Endothelial cell of umbilical vein (primary cell): ENCODE results near the gene DGKB. TPM values are rescaled to one million over a fixed set of nuclear protein-coding genes. Genes with fewer than 3 reads are reported as not detected.

Source experiments
- BruUV-seq: library from RNA; stranded (reverse); fragments of 400-500 nt; replicated peaks from 2 replicates; lab custom pipeline; 2021; lab: Mats Ljungman, UMichigan
- CTCF ChIA-PET: fragments of 300-600, 350-600 bp; sonication (Branson Sonifier 250); formaldehyde crosslinking; loops from one replicate; lab custom pipeline; 2021; ENCODE audit warnings: antibody characterized with exemption, inconsistent platforms; lab: Charles Lee
- POLR2A ChIA-PET: fragments of 300-600, 350-600 bp; sonication (Branson Sonifier 250); formaldehyde crosslinking; loops from one replicate; lab custom pipeline; 2021; ENCODE audit warnings: antibody characterized with exemption, inconsistent platforms; lab: Charles Lee
- DNase-seq: peaks from one replicate; pipeline ENCODE4 v3.0.0-alpha.2; 2011; ENCODE audit warnings: low read depth, low spot score
- FAIRE-seq: peaks from 2 replicates; lab custom pipeline; 2011; peaks lifted over from hg19 to GRCh38; lab: Jason Lieb, UNC
- H2AFZ ChIP-seq: 2 replicates; pipeline ENCODE4 v1.6.0; 2012; ENCODE audit warnings: low read depth, low read length, control low read depth, inconsistent platforms
- H3K27ac ChIP-seq: 2 replicates; pipeline ENCODE4 v1.5.1; 2011; ENCODE audit warnings: low read depth, mild to moderate bottlenecking, control low read depth, low read length, moderate library complexity; ENCODE audit not compliant: insufficient read depth
- H3K27me3 ChIP-seq, 2 experiments: 2 replicates each; pipeline versions ENCODE4 v1.6.0 to v1.6.1; 2011; ENCODE audit warnings: low read length in 2 of 2, mixed read lengths in 1 of 2; ENCODE audit not compliant: control insufficient read depth in 2 of 2, insufficient read depth in 2 of 2
- H3K36me3 ChIP-seq, 2 experiments: 2 replicates in 1 of 2; 3 replicates in 1 of 2; pipeline ENCODE4 v1.5.1; 2011; ENCODE audit warnings: low read length in 2 of 2, mild to moderate bottlenecking in 1 of 2, moderate library complexity in 1 of 2; ENCODE audit not compliant: control insufficient read depth in 2 of 2, insufficient read depth in 2 of 2; ENCODE audit errors: extremely low read depth in 1 of 2
- H3K4me1 ChIP-seq: 3 replicates; pipeline ENCODE4 v1.5.1; 2011; ENCODE audit warnings: mild to moderate bottlenecking, low read length; ENCODE audit not compliant: control insufficient read depth, insufficient read depth; ENCODE audit errors: extremely low read depth
- H3K4me2 ChIP-seq: 2 replicates; pipeline ENCODE4 v1.6.1; 2011; ENCODE audit warnings: low read length, control low read depth, mixed read lengths; ENCODE audit not compliant: insufficient read depth
- H3K4me3 ChIP-seq, 3 experiments: fragments of 200-600 bp in 1 of 3; sonication (generic), shearing (Covaris generic) in 1 of 3; replicated peaks in 1 of 3; 2 replicates each; pipeline ENCODE4 v1.5.1; 2011 to 2016; ENCODE audit warnings: control low read depth in 3 of 3, low read length in 3 of 3, mild to moderate bottlenecking in 2 of 3, inconsistent platforms in 1 of 3, low read depth in 1 of 3, moderate library complexity in 1 of 3; ENCODE audit not compliant: insufficient read depth in 1 of 3
- H3K79me2 ChIP-seq: 2 replicates; pipeline ENCODE4 v1.6.0; 2012; ENCODE audit warnings: low read length, inconsistent platforms; ENCODE audit not compliant: control insufficient read depth, insufficient read depth
- H3K9ac ChIP-seq: replicated peaks from 2 replicates; pipeline ENCODE3; 2011; ENCODE audit warnings: low read length, control low read depth; ENCODE audit not compliant: insufficient read depth; ENCODE audit errors: extremely low read depth
- H3K9me1 ChIP-seq: replicated peaks from 3 replicates; pipeline ENCODE4 v1.6.0; 2011; ENCODE audit warnings: mild to moderate bottlenecking, low read length; ENCODE audit not compliant: control insufficient read depth, insufficient read depth; ENCODE audit errors: extremely low read depth
- H3K9me3 ChIP-seq: replicated peaks from 2 replicates; pipeline ENCODE4 v1.5.1; 2012; ENCODE audit warnings: low read length, inconsistent platforms; ENCODE audit not compliant: control insufficient read depth, insufficient read depth
- H4K20me1 ChIP-seq: replicated peaks from 2 replicates; pipeline ENCODE3; 2011; ENCODE audit warnings: mild to moderate bottlenecking, low read length; ENCODE audit not compliant: control insufficient read depth, insufficient read depth; ENCODE audit errors: extremely low read depth
- EZH2 ChIP-seq: IDR thresholded peaks from 2 replicates; pipeline ENCODE4 v1.6.1; 2012; ENCODE audit warnings: borderline replicate concordance, low read depth, mild to moderate bottlenecking, moderate library complexity, low read length, inconsistent platforms; ENCODE audit not compliant: severe bottlenecking
- FOS ChIP-seq: IDR thresholded peaks from 2 replicates; pipeline ENCODE4 v1.6.1; 2011; ENCODE audit warnings: mild to moderate bottlenecking, low read length, moderate library complexity, borderline replicate concordance; ENCODE audit not compliant: insufficient read depth
- GATA2 ChIP-seq: IDR thresholded peaks from 2 replicates; pipeline ENCODE4 v1.7.0; 2011; ENCODE audit warnings: low read depth, mild to moderate bottlenecking, moderate library complexity, mixed read lengths, low read length; ENCODE audit not compliant: insufficient read length, insufficient read depth
- JUN ChIP-seq: IDR thresholded peaks from 2 replicates; pipeline ENCODE4 v1.6.1; 2011; ENCODE audit warnings: borderline replicate concordance, low read depth; ENCODE audit not compliant: insufficient read length, insufficient read depth
- MYC ChIP-seq: IDR thresholded peaks from one replicate; pipeline ENCODE4 v1.6.1; 2011; ENCODE audit warnings: mild to moderate bottlenecking, low read depth, low read length
- POLR2A ChIP-seq: IDR thresholded peaks from 2 replicates; pipeline ENCODE4 v1.6.1; 2012; ENCODE audit warnings: low read depth, mild to moderate bottlenecking, control low read depth, low read length
- POLR2AphosphoS5 ChIP-seq: IDR thresholded peaks from 2 replicates; pipeline ENCODE4 v1.6.1; 2012; ENCODE audit warnings: low read depth, mild to moderate bottlenecking, control low read depth, low read length, moderate library complexity; ENCODE audit not compliant: insufficient read depth
- dilution Hi-C: fragments of 300-500 bp; cut with MboI; formaldehyde crosslinking; loops from one replicate; pipeline ENCODE4 v1.15.0; 2019; ENCODE audit warnings: low sequenced_read_pairs; ENCODE audit not compliant: extremely low pct_ligation_motif_present
- intact Hi-C: fragments of 100-400 bp; cut with micrococcal nuclease; formaldehyde crosslinking; loops from one replicate; pipeline ENCODE4 v1.10.0; 2022
- polyA plus RNA-seq, 4 experiments: library from polyadenylated mRNA; depleted of rRNA in 3 of 4; stranded (reverse) in 3 of 4; unstranded in 1 of 4; fragments of >200 nt; gene quantifications; 2 replicates each; pipeline versions ENCODE4 v1.2.1 to v1.2.3, GENCODE V29; 2011 to 2012; ENCODE audit warnings: missing spikeins in 1 of 4
- total RNA-seq: library from RNA; stranded (reverse); gene quantifications from 2 replicates; pipeline ENCODE4 v1.2.3, GENCODE V29; 2021
- TF ChIP-seq, protein P1 (sequence below), 2 donors: IDR thresholded peaks; 1 replicate in 1 of 2; 2 replicates in 1 of 2; pipeline ENCODE4 v1.5.1; 2011; ENCODE audit warnings: low read length in 2 of 2, mild to moderate bottlenecking in 2 of 2, moderate library complexity in 2 of 2, control low read depth in 1 of 2, inconsistent platforms in 1 of 2, low read depth in 1 of 2; ENCODE audit not compliant: insufficient read depth in 1 of 2; ENCODE audit errors: extremely low read depth in 1 of 2
- TF ChIP-seq, protein P2 (sequence below): IDR thresholded peaks from 2 replicates; pipeline ENCODE4 v1.6.1; 2011; ENCODE audit not compliant: insufficient read depth, insufficient read length

Gene DGKB
- total and polyA plus RNA-seq, 2 donors (not counting 3 experiments of a cell fraction or from before 2014, with no cell fraction given), result not detected

DNA sequence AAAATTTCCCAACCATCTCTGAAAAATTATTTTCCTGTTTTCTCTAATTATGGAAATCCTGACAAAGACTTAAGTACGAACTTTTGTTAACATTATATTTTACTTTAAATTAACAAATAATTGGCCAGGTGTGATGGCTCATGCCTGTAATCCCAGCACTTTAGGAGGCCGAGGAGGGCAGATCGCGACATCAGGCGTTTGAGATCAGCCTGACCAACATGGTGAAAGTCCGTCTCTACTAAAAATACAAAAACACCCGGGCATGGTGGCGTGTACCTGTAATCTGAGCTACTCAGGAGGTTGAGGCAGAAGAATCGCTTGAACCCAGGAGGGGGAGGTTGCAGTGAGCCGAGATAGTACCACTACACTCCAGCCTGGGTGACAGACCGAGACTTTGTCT is 32.2 kb downstream of the DGKB start:
- intact Hi-C loops, result no loop called here
- no peak overlapping the region for H3K4me3 ChIP-seq
- H3K27ac ChIP-seq, result no peak overlapping the region
- H3K27me3 ChIP-seq, result no peaks in the 10 kb centered on the region
- H2AFZ ChIP-seq, result no peak overlapping the region
- no peaks in the 10 kb centered on the region for H3K79me2 ChIP-seq
- no peaks in the 10 kb centered on the region for H3K9me3 ChIP-seq
- FAIRE-seq (no peak), DNase-seq (no peak)
- no peak overlapping the region for H3K4me2 ChIP-seq
- TF ChIP-seq, protein P1, sequence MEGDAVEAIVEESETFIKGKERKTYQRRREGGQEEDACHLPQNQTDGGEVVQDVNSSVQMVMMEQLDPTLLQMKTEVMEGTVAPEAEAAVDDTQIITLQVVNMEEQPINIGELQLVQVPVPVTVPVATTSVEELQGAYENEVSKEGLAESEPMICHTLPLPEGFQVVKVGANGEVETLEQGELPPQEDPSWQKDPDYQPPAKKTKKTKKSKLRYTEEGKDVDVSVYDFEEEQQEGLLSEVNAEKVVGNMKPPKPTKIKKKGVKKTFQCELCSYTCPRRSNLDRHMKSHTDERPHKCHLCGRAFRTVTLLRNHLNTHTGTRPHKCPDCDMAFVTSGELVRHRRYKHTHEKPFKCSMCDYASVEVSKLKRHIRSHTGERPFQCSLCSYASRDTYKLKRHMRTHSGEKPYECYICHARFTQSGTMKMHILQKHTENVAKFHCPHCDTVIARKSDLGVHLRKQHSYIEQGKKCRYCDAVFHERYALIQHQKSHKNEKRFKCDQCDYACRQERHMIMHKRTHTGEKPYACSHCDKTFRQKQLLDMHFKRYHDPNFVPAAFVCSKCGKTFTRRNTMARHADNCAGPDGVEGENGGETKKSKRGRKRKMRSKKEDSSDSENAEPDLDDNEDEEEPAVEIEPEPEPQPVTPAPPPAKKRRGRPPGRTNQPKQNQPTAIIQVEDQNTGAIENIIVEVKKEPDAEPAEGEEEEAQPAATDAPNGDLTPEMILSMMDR (IDR thresholded peaks at IDR 0.05; ENCODE audit: extremely low read depth in 1 of 2, insufficient read depth in 1 of 2, low read depth in 1 of 2, low read length in 2 of 2), result no peak
- TF ChIP-seq GATA2 (no peak), JUN (no peak), EZH2 (no peak), POLR2AphosphoS5 (no peak), FOS (no peak), POLR2A (no peak), MYC (no peak)
- TF ChIP-seq, protein P2, sequence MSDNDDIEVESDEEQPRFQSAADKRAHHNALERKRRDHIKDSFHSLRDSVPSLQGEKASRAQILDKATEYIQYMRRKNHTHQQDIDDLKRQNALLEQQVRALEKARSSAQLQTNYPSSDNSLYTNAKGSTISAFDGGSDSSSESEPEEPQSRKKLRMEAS, result no peak
- ChIA-PET CTCF (no interaction called here), POLR2A (no interaction called here)
- H3K4me1 ChIP-seq, result no peaks in the 10 kb centered on the region
- no peaks in the 10 kb centered on the region for H4K20me1 ChIP-seq
- dilution Hi-C loops, result no loop called here
- BruUV-seq, result no TSS peak
- no peaks in the 10 kb centered on the region for H3K9me1 ChIP-seq
- H3K9ac ChIP-seq, result no peak overlapping the region
- no peaks in the 10 kb centered on the region for H3K36me3 ChIP-seq
